Activated naive CD4-positive, alpha-beta T cell treated with Interleukin-2 at 50 U/mL for 16 hours (primary cell): ENCODE results near the gene PRR11.
"Not testable (repeated sequence)": the region's sequence is repeated elsewhere in the genome, so short reads cannot be mapped to it uniquely, and the experiment has no call there.

Experiments used
- DNase-seq: peaks from one replicate; pipeline ENCODE4 v3.0.0-alpha.2; 2020

PRR11 gene

DNA sequence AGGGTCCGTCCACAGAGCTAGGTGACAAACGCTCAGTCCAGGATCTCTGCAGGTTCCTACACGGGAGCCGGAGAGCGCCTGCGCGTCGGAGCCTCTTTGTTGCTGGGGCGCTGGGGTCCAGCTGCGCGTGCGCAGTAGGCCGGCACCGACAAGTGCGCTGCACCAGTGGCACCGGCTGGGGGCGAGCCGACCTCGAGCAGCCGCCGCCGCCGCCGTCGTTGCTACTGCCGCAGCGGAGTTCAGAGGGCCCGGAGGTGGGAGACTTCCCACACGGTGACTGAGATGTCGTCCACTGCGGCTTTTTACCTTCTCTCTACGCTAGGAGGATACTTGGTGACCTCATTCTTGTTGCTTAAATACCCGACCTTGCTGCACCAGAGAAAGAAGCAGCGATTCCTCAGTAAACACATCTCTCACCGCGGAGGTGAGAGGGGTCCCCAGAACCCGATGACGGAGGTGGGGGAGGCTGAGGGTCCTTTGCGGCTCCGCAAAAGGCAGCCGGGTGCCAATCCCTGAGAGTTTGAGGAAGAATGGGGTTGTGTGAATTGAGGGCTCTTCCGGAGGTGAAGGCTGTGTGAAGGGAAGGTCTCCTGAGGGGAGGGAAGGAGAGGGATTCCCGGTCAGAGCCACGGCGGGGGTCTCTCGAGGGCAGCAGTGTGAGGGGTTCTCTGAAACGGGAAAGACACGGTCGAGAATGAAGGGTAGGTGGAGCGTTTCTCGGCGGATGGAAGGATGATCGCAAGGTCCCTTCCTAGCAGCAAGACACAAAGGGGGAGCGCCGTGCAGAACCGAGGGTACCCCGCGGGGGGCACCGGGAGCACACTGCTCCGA lies 65.0 kb downstream of the PRR11 start, which contains the start of gene GDPD1:
Gene GDPD1 (plus strand): TSS at position 184 of the 831 bp plus-strand sequence. CDS start 99 bp downstream, at position 283.
- DNase-seq = peak; percentile 98

DNA sequence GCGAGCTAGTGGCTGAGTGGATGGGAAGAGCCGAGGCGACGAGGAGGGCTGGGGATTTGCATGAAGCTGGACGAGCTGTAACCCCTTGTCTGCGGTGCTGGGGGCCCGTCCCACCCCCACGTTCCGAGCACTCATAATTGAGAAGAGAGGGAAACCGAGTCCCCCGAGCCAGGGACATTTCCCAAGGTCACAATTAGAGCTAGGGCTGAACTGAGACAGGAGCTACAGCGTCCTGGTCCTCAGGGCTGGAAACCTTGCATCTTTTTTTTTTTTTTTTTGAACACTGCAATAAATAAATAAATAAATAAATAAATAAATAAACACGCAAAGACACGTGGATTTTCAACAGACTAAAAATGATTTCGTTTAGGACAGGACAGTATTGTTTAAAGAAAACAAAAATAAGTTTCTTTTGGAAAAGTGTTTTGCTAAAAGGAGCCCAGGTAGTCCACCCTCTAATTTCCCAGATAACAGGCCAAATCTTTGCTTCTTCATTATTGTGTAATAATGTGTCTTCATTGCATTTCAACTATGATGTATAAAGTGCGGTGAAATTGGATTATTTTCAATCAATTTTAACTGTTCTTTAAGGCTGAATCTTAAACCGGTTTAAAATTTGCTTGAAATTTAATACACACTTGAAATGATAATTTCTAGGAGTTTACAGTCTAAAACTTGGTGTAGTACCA lies 65.8 kb downstream of the PRR11 start:
- DNase-seq = no peak

DNA sequence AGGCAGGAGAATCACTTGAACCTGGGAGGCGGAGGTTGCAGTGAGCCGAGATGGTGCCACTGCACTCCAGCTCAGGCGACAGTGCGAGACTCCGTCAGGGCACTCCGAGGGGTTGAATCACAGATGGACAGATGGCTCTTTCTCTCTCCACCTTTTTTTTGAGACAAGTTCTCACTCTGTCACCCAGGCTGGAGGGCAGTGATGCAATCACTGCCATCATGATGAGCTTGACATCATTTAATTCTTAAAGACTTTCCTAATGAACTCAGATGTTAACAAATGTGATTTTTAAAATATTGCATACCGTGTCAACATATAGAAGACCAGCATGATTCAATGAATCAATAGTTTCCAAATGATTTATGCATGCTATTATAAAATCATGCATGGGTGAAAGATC lies 68.3 kb downstream of the PRR11 start:
- no peak for DNase-seq

DNA sequence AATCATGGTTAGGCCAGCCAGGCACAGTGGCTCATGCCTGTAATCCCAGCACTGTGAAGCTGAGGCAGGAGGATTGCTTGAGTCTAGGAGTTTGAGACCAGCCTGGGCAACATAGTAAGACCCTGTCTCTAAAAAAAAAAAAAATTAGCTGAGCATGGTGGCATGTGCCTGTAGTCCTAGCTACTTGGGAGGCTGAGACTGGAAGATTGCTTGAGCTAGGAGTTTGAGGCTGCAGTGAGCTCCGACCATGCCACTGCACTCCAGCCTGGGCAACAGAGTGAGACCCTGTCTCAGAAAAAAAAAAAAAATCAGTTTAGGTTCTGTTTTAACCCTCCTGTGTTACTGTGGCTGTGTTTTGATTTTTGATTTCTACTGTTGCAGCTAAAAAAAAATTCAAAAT lies 73.0 kb downstream of the PRR11 start:
- DNase-seq = not testable (repeated sequence)

DNA sequence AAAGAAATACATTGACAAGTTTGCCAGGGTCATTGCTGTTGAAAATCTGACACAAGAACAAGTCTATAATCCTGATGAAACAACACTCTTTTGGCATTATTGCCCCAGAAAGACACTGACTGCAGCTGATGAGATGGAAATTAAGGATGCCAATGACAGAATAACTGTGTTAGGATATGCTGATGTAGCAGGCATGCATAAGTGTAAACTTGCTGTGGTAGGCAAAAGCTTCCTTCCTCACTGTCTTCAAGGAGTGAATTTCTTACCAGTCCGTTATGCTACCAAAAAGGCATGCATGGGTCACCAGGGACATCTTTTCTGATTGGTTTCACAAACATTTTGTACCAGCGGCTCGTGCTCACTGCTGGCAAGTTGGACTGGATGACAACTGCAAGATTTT lies 75.2 kb downstream of the PRR11 start:
- DNase-seq = no peak

DNA sequence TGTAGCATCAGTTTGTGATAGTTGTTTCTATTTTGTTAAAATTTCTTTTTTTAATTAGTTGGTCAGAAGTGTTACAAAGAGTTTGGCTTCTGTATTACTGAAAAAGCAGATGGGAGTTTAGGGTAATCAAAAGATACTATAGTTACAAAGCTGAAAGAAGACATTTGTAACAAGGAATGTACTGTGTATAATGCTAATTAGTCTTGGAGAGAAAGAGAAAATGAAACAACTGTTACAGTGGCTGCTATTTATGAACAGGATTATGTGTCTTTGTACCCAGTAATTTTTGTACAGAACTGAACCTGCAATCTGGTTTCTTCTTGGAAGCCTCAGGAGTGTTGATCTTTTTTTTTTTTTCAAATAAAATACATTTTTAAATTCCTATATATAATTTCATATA lies 79.1 kb downstream of the PRR11 start:
- no peak for DNase-seq

DNA sequence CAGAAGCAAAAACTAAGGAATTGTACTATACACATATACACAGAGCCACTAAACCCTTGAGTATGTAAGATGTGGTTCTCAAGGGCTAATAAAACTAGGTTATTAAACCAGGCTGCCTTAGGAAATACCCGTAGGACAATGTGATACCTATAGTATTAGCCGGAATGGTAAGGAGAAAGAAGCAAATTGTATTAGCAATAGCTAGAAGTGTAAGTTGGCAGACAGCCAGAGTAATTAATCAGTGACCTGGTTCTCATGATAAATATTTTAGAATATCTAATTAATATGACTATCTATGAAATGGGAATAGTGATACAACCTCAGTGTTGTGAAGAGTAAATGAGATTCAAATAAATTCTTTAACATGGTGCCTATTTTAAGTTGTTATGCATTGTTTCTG lies 83.4 kb downstream of the PRR11 start:
- DNase-seq = no peak

DNA sequence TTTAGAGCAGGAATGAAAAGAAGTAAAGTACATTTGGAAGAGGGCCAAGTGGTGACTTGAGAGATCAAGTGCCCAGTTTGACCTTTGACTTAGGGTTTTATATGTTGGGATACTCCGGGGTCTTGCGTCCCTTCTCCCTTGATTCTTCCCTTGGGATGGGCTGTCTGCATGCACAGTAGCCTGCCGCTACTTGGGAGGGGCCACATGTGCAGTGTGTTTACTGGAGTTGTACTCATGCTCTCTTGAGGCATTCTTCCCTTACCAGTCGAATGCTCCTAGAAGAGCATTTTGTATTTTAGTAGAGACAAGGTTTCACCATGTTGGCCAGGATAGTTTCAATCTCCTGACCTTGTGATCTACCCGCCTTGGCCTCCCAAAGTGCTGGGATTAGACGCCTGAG lies 88.5 kb downstream of the PRR11 start:
- DNase-seq = no peak
